Uterus (tissue), 4 donors: Measurements from ENCODE around the gene HGFAC. TPM values are rescaled to one million over a fixed set of nuclear protein-coding genes. Genes with fewer than 3 reads are reported as not detected.

ENCODE experiments used
- DNase-seq, 2 donors: peaks; one replicate each; pipeline ENCODE4 v3.0.0-alpha.2; 2019 to 2020
- H3K27ac ChIP-seq, 2 donors: fragments of 200-600 bp; sonication (generic); 1 replicate in 1 of 2; 2 replicates in 1 of 2; pipeline ENCODE4 v1.5.1; 2016 to 2018
- H3K27me3 ChIP-seq, 2 donors: fragments of 200-600 bp; sonication (generic); one replicate each; pipeline ENCODE4 v1.5.1; 2018 to 2019; ENCODE audit warnings: control low read depth in 1 of 2
- H3K36me3 ChIP-seq, 2 donors: fragments of 200-600 bp; sonication (generic); one replicate each; pipeline ENCODE4 v1.5.1; 2019; ENCODE audit warnings: control low read depth in 1 of 2
- H3K4me1 ChIP-seq, 2 donors: fragments of 200-600 bp; sonication (generic); one replicate each; pipeline ENCODE4 v1.5.1; 2018 to 2019; ENCODE audit warnings: control low read depth in 1 of 2
- H3K4me3 ChIP-seq, 2 donors: fragments of 200-600 bp; sonication (generic); 1 replicate in 1 of 2; 2 replicates in 1 of 2; pipeline ENCODE4 v1.5.1; 2018 to 2019; ENCODE audit warnings: mild to moderate bottlenecking in 1 of 2
- H3K9me3 ChIP-seq, 2 donors: fragments of 200-600 bp; sonication (generic); one replicate each; pipeline ENCODE4 v1.5.1; 2019; ENCODE audit warnings: control low read depth in 1 of 2
- POLR2A ChIP-seq, 2 donors: fragments of 450-650 bp; IDR thresholded peaks; one replicate each; pipeline ENCODE4 v1.6.1; 2016; ENCODE audit warnings: antibody characterized with exemption in 2 of 2, mild to moderate bottlenecking in 1 of 2, moderate library complexity in 1 of 2
- intact Hi-C: fragments of 100-400 bp; cut with DNase I; formaldehyde crosslinking; loops from one replicate; pipeline ENCODE4 v1.15.1; 2023; ENCODE audit warnings: low total_unique reads
- total RNA-seq, 4 donors: library from RNA; depleted of rRNA in 3 of 4; stranded (reverse); fragments of >200 nt in 3 of 4; gene quantifications; one replicate each; pipeline versions ENCODE4 v1.1.0 to v1.2.4, GENCODE V29; 2014 to 2023
- TF ChIP-seq, protein P1 (sequence below), 4 experiments: fragments of 200-600 bp in 2 of 4; fragments of 450-650 bp in 2 of 4; sonication (generic) in 2 of 4; IDR thresholded peaks; one replicate each; pipeline ENCODE4 v1.5.1; 2016 to 2019; ENCODE audit warnings: antibody characterized with exemption in 4 of 4, mild to moderate bottlenecking in 2 of 4, moderate library complexity in 1 of 4
- donor health status: DM: yes; HTN: yes; CAD: no.

Gene HGFAC
- total RNA-seq, 4 donors from 2014 or later = 0.28 to 3.1 TPM; not detected in 2

GRCh38 chr4:3422241-3422801 lies 19.4 kb upstream of the HGFAC start:
- TF ChIP-seq, protein P1, sequence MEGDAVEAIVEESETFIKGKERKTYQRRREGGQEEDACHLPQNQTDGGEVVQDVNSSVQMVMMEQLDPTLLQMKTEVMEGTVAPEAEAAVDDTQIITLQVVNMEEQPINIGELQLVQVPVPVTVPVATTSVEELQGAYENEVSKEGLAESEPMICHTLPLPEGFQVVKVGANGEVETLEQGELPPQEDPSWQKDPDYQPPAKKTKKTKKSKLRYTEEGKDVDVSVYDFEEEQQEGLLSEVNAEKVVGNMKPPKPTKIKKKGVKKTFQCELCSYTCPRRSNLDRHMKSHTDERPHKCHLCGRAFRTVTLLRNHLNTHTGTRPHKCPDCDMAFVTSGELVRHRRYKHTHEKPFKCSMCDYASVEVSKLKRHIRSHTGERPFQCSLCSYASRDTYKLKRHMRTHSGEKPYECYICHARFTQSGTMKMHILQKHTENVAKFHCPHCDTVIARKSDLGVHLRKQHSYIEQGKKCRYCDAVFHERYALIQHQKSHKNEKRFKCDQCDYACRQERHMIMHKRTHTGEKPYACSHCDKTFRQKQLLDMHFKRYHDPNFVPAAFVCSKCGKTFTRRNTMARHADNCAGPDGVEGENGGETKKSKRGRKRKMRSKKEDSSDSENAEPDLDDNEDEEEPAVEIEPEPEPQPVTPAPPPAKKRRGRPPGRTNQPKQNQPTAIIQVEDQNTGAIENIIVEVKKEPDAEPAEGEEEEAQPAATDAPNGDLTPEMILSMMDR (IDR thresholded peaks at IDR 0.05) = no peak
- Histone ChIP-seq H3K4me3 (no peak overlapping the region), H3K36me3 (no peaks in the 10 kb centered on the region), H3K9me3 (no peaks in the 10 kb centered on the region), H3K27ac (no peak overlapping the region), H3K27me3 (no peaks in the 10 kb centered on the region), H3K4me1 (no peaks in the 10 kb centered on the region)
- DNase-seq = no peak
- intact Hi-C loops = no loop called here

DNA sequence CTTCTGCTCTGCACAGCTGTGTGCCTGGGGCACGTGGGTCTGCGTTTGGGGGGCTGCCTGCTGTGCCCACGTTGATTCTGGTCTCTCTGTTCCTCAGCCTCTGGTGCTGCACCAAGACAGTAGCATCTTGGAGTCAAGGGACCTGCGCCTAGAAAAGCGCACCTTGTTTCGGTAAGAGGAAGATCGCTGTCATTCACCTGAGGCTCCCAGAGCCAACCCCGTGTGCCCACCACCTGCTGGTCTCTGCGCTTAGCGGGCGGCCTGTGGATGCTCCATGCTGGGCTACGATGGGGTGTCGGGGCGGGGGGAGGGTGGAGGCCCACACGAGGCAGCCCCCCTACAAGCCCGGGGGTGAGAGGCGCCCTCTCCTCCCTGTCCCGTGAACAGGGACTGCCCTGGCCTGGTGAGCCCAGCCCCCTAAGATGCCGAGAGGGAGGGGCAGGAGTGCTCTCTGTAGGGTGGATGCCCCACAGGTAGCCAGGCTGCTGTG lies 18.9 kb upstream of the HGFAC start:
- Histone ChIP-seq H3K27ac (no peak overlapping the region), H3K36me3 (no peaks in the 10 kb centered on the region), H3K9me3 (no peaks in the 10 kb centered on the region), H3K4me3 (no peak overlapping the region), H3K4me1 (no peaks in the 10 kb centered on the region), H3K27me3 (no peaks in the 10 kb centered on the region)
- DNase-seq = no peak
- TF ChIP-seq, protein P1 (IDR thresholded peaks at IDR 0.05) = no peak
- no peak for TF ChIP-seq POLR2A (IDR thresholded peaks at IDR 0.05)
- intact Hi-C loops = no loop called here

DNA sequence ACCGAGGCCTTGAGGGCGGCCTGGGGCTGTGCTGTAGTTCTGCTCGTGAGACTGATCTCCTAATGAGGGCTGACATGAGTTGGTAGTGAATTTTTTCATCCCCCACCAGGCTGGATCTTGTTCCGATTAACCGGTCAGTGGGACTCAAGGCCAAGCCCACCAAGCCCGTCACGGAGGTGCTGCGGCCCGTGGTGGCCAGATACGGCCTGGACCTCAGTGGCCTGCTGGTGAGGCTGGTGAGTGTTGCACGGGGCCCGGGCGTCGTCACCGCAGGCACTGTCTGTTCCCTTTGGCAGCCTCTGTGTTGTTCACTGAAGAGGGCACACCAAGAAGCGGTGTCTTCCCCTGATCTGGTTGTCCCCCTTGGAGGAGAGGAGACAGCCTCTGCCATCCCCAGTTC lies 18.4 kb upstream of the HGFAC start:
- Histone ChIP-seq H3K4me1 (no peaks in the 10 kb centered on the region), H3K36me3 (no peaks in the 10 kb centered on the region), H3K4me3 (no peak overlapping the region), H3K9me3 (no peaks in the 10 kb centered on the region), H3K27me3 (no peaks in the 10 kb centered on the region), H3K27ac (no peak overlapping the region)
- no peak for TF ChIP-seq POLR2A (IDR thresholded peaks at IDR 0.05)
- TF ChIP-seq, protein P1 (IDR thresholded peaks at IDR 0.05) = no peak
- DNase-seq = no peak
- intact Hi-C loops = no loop called here

DNA sequence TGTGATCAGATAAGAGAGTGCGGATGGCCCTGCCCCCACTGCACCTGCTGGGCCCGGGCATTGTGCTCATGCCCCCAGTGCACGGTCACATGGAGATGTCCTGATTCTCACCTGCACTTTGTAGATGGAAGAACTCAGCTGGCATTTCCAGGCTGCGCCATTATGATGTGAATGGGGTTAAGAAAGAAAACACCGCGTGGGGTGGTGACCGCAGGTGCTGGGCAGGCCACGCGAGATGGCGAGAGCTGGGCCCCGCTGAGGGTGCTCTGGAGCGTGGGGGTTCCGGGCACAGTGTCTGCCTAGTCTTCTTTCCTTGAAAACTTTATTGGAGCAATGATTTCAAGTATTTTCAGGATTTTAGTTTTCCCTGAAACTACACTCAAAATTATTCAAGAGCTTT lies 17.8 kb upstream of the HGFAC start:
- Histone ChIP-seq H3K9me3 (no peaks in the 10 kb centered on the region), H3K27me3 (no peaks in the 10 kb centered on the region), H3K4me1 (no peaks in the 10 kb centered on the region), H3K36me3 (no peaks in the 10 kb centered on the region), H3K27ac (no peak overlapping the region), H3K4me3 (no peak overlapping the region)
- no peak for DNase-seq
- TF ChIP-seq, protein P1 (IDR thresholded peaks at IDR 0.05) = no peak
- TF ChIP-seq POLR2A (IDR thresholded peaks at IDR 0.05) = no peak
- intact Hi-C loops = no loop called here

DNA sequence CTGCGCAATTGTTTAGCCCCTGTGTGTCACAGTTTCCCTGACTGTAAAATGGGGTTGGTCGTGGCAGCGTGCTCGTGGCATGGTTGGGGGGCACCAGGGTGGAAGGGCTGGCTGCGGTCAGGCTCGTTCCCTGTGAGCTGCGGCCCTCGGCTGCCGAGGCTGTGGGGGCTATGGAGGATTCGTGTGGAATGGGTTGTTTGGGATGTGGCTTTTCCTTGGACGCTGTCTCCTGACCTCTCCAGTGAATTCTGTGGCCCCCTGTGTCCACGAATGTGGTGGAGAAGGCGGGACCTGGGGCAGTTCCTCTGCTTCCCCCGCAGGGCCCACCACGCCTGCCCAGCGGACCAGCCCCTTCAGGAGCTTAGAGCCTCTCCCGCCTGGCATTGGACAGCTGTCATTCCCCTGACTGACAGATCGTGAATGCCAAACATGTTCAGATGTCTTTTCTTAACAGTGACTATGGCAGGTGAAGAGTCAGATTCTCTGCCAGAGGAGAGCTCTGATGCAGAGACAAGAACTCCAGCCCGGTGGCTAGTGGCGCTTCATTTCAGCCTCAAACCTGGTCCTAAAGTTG lies 17.2 kb upstream of the HGFAC start:
- Histone ChIP-seq H3K27ac (no peak overlapping the region), H3K4me3 (no peak overlapping the region), H3K27me3 (no peaks in the 10 kb centered on the region), H3K4me1 (no peaks in the 10 kb centered on the region), H3K9me3 (no peaks in the 10 kb centered on the region), H3K36me3 (no peaks in the 10 kb centered on the region)
- no peak for DNase-seq
- TF ChIP-seq, protein P1 (IDR thresholded peaks at IDR 0.05) = no peak
- no peak for TF ChIP-seq POLR2A (IDR thresholded peaks at IDR 0.05)
- intact Hi-C loops = no loop called here
